GM23338 (cell line): ENCODE data around the gene PJA1. TPM values are rescaled to one million over a fixed set of nuclear protein-coding genes. Genes with fewer than 3 reads are reported as not detected.

ENCODE experiments used
- ATAC-seq: fragments of 200-7000 bp; cut with Tn5 transposase; 3 replicates; pipeline ENCODE4 v1.9.1; 2020
- DNase-seq: peaks from one replicate; pipeline ENCODE4 v3.0.0-alpha.2; 2015; ENCODE audit warnings: low spot score
- H2AFZ ChIP-seq: fragments of 200-600 bp; sonication (generic); 2 replicates; pipeline ENCODE4 v1.8.0; 2016; ENCODE audit warnings: antibody characterized with exemption, mild to moderate bottlenecking, moderate library complexity
- H3F3A ChIP-seq: fragments of 200-600 bp; sonication (generic); replicated peaks from 2 replicates; pipeline ENCODE4 v1.8.0; 2017; ENCODE audit warnings: antibody characterized with exemption, mixed run types, low read depth
- H3K27ac ChIP-seq: fragments of 200-600 bp; sonication (generic); 2 replicates; pipeline ENCODE4 v1.6.1; 2016; ENCODE audit warnings: low read depth
- H3K27me3 ChIP-seq: fragments of 200-600 bp; sonication (generic); 2 replicates; pipeline ENCODE4 v1.8.0; 2016; ENCODE audit warnings: mild to moderate bottlenecking, mixed run types, moderate library complexity; ENCODE audit not compliant: insufficient read depth
- H3K36me3 ChIP-seq: fragments of 200-600 bp; sonication (generic); 2 replicates; pipeline ENCODE4 v1.8.0; 2016; ENCODE audit warnings: mild to moderate bottlenecking; ENCODE audit not compliant: insufficient read depth
- H3K4me1 ChIP-seq: fragments of 200-600 bp; sonication (generic); 2 replicates; pipeline ENCODE4 v1.8.0; 2016; ENCODE audit warnings: mild to moderate bottlenecking, moderate library complexity; ENCODE audit not compliant: insufficient read depth
- H3K4me2 ChIP-seq: fragments of 200-600 bp; sonication (generic); 2 replicates; pipeline ENCODE4 v1.7.1; 2017; ENCODE audit warnings: mixed run types
- H3K4me3 ChIP-seq: fragments of 200-600 bp; sonication (generic); 2 replicates; pipeline ENCODE4 v1.6.1; 2016; ENCODE audit warnings: mixed run types
- H3K79me2 ChIP-seq: fragments of 200-600 bp; sonication (generic); replicated peaks from 2 replicates; pipeline ENCODE4 v1.8.0; 2017; ENCODE audit warnings: mild to moderate bottlenecking; ENCODE audit not compliant: insufficient read depth
- H3K9me2 ChIP-seq: fragments of 200-600 bp; sonication (generic); 2 replicates; pipeline ENCODE4 v1.8.0; 2017; ENCODE audit not compliant: insufficient read depth
- H4K20me1 ChIP-seq: fragments of 200-600 bp; sonication (generic); replicated peaks from 2 replicates; pipeline ENCODE4 v1.8.0; 2017; ENCODE audit warnings: mild to moderate bottlenecking; ENCODE audit not compliant: insufficient read depth
- H3K27ac Mint-ChIP-seq: 2 replicates; pipeline ENCODE4 v1.8.0; 2020; ENCODE audit warnings: inconsistent platforms, mild to moderate bottlenecking, moderate library complexity, mixed read lengths
- H3K27me3 Mint-ChIP-seq: 3 replicates; pipeline ENCODE4 v1.8.0; 2022; ENCODE audit warnings: low read depth, mild to moderate bottlenecking, moderate library complexity, mixed read lengths, inconsistent platforms; ENCODE audit not compliant: insufficient read depth, poor library complexity
- H3K36me3 Mint-ChIP-seq: 3 replicates; pipeline ENCODE4 v1.8.0; 2021; ENCODE audit warnings: low read depth, mild to moderate bottlenecking, inconsistent platforms, moderate library complexity, mixed read lengths
- H3K4me1 Mint-ChIP-seq: 3 replicates; pipeline ENCODE4 v1.8.0; 2020; ENCODE audit warnings: mild to moderate bottlenecking, inconsistent platforms, mixed read lengths
- H3K4me3 Mint-ChIP-seq: 3 replicates; pipeline ENCODE4 v1.8.0; 2021; ENCODE audit warnings: moderate library complexity, mild to moderate bottlenecking, inconsistent platforms, mixed read lengths
- H3K9me3 Mint-ChIP-seq: 3 replicates; pipeline ENCODE4 v1.8.0; 2020; ENCODE audit warnings: moderate library complexity, mild to moderate bottlenecking, inconsistent platforms, mixed read lengths
- CREB1 ChIP-seq: fragments of 250-450 bp; sonication (Bioruptor Pico); IDR thresholded peaks from 2 replicates; pipeline ENCODE4 v1.5.0; 2020; ENCODE audit warnings: low read depth, mild to moderate bottlenecking, moderate library complexity
- EZH2 ChIP-seq: fragments of 200-600 bp; sonication (generic); IDR thresholded peaks from one replicate; pipeline ENCODE4 v1.8.0; 2017; ENCODE audit warnings: antibody characterized with exemption, mild to moderate bottlenecking, low read depth; ENCODE audit not compliant: unreplicated experiment
- NANOG ChIP-seq: IDR thresholded peaks from 2 replicates; pipeline ENCODE4 v1.6.1; 2016; ENCODE audit warnings: antibody characterized with exemption, borderline replicate concordance
- STAT1 ChIP-seq: IDR thresholded peaks from one replicate; pipeline ENCODE4 v1.6.1; 2016; ENCODE audit warnings: antibody characterized with exemption; ENCODE audit not compliant: unreplicated experiment
- polyA plus RNA-seq: library from polyadenylated mRNA; unstranded; fragments of >200 nt; fragmentation: Nextera tagmentation; extraction: Ambion mirVana; gene quantifications from 2 replicates; pipeline ENCODE4 v1.2.1, GENCODE V29; 2016
- total RNA-seq: library from RNA; depleted of rRNA; stranded (reverse); fragments of >200 nt; shearing (Covaris generic); gene quantifications from 2 replicates; pipeline ENCODE4 v1.2.3, GENCODE V29; 2014
- TF ChIP-seq, protein P1 (sequence below): IDR thresholded peaks from one replicate; pipeline ENCODE4 v1.6.1; 2018; ENCODE audit warnings: antibody characterized with exemption; ENCODE audit not compliant: unreplicated experiment
- TF ChIP-seq, protein P2 (sequence below), 2 experiments: fragments of 200-600 bp in 1 of 2; sonication (generic) in 1 of 2; conservative IDR thresholded peaks; 2 replicates each; pipeline versions ENCODE4 v1.5.1 to v1.6.1; 2016 to 2017; ENCODE audit warnings: antibody characterized with exemption in 2 of 2, low read depth in 2 of 2, mild to moderate bottlenecking in 2 of 2, moderate library complexity in 1 of 2
- TF ChIP-seq, protein P3 (sequence below): fragments of 250-450 bp; sonication (Bioruptor Pico); IDR thresholded peaks from 2 replicates; pipeline ENCODE4 v1.5.0; 2020; ENCODE audit warnings: mild to moderate bottlenecking, moderate library complexity

Gene PJA1
- total and polyA plus RNA-seq, 2 experiments from 2014 or later = 25.2 to 31.3 TPM

DNA sequence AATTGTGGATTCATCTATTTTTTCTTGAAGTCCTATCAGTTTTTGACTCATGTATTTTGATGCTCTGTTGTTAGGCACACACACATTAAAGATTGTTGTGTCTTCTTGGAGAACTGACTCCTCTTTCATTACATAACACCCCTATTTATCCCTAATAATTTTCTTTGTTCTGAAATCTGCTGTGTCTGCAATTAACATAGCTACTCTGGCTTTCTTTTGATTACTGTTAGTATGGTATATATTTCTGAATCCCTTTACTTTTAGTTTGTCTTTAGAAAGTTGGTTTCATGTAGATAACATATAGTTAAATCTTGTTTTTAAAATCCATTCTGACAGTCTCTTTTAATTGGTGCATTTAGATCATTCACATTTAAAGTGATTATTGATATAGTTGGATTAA is 5.1 kb upstream of the PJA1 start:
- Mint-ChIP-seq H3K27ac (no peak overlapping the region), H3K4me3 (no peak overlapping the region), H3K36me3 (no peaks in the 10 kb centered on the region), H3K27me3 (peaks cover 3% of the 10 kb centered on the region), H3K9me3 (peaks cover 2% of the 10 kb centered on the region; the same call in 1 of the 3 replicates), H3K4me1 (peaks cover 3% of the 10 kb centered on the region; the same call in 2 of the 3 replicates)
- H4K20me1 ChIP-seq = no peaks in the 10 kb centered on the region
- H3K4me1 ChIP-seq = no peaks in the 10 kb centered on the region
- H3K36me3 ChIP-seq = no peaks in the 10 kb centered on the region
- H3K9me2 ChIP-seq = no peaks in the 10 kb centered on the region
- H3K4me2 ChIP-seq = no peak overlapping the region
- no peaks in the 10 kb centered on the region for H3F3A ChIP-seq
- H3K4me3 ChIP-seq = no peak overlapping the region
- H2AFZ ChIP-seq = no peak overlapping the region
- ATAC-seq = no peak
- TF ChIP-seq CREB1 (CRISPR knock-in tag) (no peak), EZH2 (no peak), NANOG (no peak)
- TF ChIP-seq, protein P1, sequence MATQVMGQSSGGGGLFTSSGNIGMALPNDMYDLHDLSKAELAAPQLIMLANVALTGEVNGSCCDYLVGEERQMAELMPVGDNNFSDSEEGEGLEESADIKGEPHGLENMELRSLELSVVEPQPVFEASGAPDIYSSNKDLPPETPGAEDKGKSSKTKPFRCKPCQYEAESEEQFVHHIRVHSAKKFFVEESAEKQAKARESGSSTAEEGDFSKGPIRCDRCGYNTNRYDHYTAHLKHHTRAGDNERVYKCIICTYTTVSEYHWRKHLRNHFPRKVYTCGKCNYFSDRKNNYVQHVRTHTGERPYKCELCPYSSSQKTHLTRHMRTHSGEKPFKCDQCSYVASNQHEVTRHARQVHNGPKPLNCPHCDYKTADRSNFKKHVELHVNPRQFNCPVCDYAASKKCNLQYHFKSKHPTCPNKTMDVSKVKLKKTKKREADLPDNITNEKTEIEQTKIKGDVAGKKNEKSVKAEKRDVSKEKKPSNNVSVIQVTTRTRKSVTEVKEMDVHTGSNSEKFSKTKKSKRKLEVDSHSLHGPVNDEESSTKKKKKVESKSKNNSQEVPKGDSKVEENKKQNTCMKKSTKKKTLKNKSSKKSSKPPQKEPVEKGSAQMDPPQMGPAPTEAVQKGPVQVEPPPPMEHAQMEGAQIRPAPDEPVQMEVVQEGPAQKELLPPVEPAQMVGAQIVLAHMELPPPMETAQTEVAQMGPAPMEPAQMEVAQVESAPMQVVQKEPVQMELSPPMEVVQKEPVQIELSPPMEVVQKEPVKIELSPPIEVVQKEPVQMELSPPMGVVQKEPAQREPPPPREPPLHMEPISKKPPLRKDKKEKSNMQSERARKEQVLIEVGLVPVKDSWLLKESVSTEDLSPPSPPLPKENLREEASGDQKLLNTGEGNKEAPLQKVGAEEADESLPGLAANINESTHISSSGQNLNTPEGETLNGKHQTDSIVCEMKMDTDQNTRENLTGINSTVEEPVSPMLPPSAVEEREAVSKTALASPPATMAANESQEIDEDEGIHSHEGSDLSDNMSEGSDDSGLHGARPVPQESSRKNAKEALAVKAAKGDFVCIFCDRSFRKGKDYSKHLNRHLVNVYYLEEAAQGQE = no peak
- no peak for DNase-seq
- no peaks in the 10 kb centered on the region for H3K27me3 ChIP-seq
- H3K79me2 ChIP-seq = no peaks in the 10 kb centered on the region
- H3K27ac ChIP-seq = no peak overlapping the region

DNA sequence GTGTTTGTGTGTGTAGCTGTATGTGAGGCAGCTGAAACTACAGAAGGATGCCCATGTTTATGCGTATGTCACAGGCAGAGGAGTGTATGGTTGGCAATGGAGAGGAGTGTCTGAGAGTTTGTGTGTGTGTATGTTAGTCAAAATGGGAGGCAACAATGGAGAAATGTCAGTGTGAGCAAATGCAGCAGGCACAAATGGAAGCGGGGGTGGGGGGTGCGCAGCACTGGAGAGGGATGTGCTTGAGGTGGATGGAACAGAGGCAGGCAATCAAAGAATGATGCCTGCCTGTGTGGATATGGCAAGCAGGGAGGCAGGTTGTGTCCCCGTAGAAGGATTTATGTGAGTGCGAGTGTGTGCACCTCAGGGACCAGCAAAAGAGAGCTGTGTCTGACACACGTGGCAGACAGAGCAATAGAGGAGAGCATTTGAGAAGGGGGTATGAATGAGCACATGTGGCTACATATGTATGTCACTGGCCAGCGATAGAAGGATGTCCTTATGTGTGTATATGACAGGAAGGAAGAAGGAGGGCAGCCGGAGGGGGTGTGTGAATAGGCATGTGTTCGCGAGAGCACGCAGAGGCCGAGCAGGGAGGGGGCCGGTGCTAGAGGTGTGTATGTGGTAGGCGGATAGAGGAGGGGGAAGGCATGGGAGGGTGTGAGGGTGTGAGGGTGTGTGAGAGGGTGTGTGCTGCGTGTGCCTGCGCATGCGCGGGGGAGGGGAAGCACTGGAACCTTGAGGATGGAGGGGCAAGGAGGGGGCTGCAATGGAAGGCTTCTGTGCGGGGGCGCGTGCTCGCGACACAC is 1.1 kb downstream of the PJA1 start:
- peak; percentile 55 for DNase-seq
- TF ChIP-seq STAT1 = no peak
- TF ChIP-seq, protein P2, sequence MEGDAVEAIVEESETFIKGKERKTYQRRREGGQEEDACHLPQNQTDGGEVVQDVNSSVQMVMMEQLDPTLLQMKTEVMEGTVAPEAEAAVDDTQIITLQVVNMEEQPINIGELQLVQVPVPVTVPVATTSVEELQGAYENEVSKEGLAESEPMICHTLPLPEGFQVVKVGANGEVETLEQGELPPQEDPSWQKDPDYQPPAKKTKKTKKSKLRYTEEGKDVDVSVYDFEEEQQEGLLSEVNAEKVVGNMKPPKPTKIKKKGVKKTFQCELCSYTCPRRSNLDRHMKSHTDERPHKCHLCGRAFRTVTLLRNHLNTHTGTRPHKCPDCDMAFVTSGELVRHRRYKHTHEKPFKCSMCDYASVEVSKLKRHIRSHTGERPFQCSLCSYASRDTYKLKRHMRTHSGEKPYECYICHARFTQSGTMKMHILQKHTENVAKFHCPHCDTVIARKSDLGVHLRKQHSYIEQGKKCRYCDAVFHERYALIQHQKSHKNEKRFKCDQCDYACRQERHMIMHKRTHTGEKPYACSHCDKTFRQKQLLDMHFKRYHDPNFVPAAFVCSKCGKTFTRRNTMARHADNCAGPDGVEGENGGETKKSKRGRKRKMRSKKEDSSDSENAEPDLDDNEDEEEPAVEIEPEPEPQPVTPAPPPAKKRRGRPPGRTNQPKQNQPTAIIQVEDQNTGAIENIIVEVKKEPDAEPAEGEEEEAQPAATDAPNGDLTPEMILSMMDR (conservative IDR thresholded peaks at IDR 0.05; ENCODE audit: low read depth in 2 of 2) = no peak
- TF ChIP-seq, protein P3, sequence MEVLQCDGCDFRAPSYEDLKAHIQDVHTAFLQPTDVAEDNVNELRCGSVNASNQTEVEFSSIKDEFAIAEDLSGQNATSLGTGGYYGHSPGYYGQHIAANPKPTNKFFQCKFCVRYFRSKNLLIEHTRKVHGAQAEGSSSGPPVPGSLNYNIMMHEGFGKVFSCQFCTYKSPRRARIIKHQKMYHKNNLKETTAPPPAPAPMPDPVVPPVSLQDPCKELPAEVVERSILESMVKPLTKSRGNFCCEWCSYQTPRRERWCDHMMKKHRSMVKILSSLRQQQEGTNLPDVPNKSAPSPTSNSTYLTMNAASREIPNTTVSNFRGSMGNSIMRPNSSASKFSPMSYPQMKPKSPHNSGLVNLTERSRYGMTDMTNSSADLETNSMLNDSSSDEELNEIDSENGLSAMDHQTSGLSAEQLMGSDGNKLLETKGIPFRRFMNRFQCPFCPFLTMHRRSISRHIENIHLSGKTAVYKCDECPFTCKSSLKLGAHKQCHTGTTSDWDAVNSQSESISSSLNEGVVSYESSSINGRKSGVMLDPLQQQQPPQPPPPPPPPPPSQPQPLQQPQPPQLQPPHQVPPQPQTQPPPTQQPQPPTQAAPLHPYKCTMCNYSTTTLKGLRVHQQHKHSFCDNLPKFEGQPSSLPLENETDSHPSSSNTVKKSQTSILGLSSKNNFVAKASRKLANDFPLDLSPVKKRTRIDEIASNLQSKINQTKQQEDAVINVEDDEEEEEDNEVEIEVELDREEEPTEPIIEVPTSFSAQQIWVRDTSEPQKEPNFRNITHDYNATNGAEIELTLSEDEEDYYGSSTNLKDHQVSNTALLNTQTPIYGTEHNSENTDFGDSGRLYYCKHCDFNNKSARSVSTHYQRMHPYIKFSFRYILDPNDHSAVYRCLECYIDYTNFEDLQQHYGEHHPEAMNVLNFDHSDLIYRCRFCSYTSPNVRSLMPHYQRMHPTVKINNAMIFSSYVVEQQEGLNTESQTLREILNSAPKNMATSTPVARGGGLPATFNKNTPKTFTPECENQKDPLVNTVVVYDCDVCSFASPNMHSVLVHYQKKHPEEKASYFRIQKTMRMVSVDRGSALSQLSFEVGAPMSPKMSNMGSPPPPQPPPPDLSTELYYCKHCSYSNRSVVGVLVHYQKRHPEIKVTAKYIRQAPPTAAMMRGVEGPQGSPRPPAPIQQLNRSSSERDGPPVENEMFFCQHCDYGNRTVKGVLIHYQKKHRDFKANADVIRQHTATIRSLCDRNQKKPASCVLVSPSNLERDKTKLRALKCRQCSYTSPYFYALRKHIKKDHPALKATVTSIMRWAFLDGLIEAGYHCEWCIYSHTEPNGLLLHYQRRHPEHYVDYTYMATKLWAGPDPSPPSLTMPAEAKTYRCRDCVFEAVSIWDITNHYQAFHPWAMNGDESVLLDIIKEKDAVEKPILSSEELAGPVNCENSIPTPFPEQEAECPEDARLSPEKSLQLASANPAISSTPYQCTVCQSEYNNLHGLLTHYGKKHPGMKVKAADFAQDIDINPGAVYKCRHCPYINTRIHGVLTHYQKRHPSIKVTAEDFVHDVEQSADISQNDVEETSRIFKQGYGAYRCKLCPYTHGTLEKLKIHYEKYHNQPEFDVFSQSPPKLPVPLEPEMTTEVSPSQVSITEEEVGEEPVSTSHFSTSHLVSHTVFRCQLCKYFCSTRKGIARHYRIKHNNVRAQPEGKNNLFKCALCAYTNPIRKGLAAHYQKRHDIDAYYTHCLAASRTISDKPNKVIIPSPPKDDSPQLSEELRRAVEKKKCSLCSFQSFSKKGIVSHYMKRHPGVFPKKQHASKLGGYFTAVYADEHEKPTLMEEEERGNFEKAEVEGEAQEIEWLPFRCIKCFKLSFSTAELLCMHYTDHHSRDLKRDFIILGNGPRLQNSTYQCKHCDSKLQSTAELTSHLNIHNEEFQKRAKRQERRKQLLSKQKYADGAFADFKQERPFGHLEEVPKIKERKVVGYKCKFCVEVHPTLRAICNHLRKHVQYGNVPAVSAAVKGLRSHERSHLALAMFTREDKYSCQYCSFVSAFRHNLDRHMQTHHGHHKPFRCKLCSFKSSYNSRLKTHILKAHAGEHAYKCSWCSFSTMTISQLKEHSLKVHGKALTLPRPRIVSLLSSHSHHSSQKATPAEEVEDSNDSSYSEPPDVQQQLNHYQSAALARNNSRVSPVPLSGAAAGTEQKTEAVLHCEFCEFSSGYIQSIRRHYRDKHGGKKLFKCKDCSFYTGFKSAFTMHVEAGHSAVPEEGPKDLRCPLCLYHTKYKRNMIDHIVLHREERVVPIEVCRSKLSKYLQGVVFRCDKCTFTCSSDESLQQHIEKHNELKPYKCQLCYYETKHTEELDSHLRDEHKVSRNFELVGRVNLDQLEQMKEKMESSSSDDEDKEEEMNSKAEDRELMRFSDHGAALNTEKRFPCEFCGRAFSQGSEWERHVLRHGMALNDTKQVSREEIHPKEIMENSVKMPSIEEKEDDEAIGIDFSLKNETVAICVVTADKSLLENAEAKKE = no peak

More for the DNA sequence above, 1.1 kb downstream of the PJA1 start:
- no peaks in the 10 kb centered on the region for H3F3A ChIP-seq
- H2AFZ ChIP-seq = no peak overlapping the region
- no peaks in the 10 kb centered on the region for H3K36me3 ChIP-seq
- no peaks in the 10 kb centered on the region for H3K27me3 ChIP-seq
- H3K27ac ChIP-seq = no peak overlapping the region
- peaks cover 25% of the 10 kb centered on the region for H3K4me1 Mint-ChIP-seq
- H3K4me3 Mint-ChIP-seq = peak overlapping the region; percentile 79
- H3K27ac Mint-ChIP-seq = no peak overlapping the region
- H3K79me2 ChIP-seq = peaks cover 9% of the 10 kb centered on the region
- peaks cover 32% of the 10 kb centered on the region for H3K36me3 Mint-ChIP-seq
- H3K27me3 Mint-ChIP-seq = peaks cover 2% of the 10 kb centered on the region
- peak; percentile 91 for ATAC-seq
- peaks cover 2% of the 10 kb centered on the region; the same call in 1 of the 3 replicates for H3K9me3 Mint-ChIP-seq
- H3K9me2 ChIP-seq = no peaks in the 10 kb centered on the region
- no peaks in the 10 kb centered on the region for H3K4me1 ChIP-seq
- no peaks in the 10 kb centered on the region for H4K20me1 ChIP-seq
- peak overlapping the region; percentile 80 for H3K4me2 ChIP-seq
- peak overlapping the region; percentile 69 for H3K4me3 ChIP-seq
